AG08395 (cell line): ENCODE measurements around the gene ZBTB2.
"Not testable (repeated sequence)": the region's sequence is repeated elsewhere in the genome, so short reads cannot be mapped to it uniquely, and the experiment has no call there.

ENCODE experiments used
- DNase-seq: peaks from one replicate; pipeline ENCODE4 v3.0.0; 2012; ENCODE audit warnings: mixed read lengths, low spot score

The ZBTB2 gene

DNA sequence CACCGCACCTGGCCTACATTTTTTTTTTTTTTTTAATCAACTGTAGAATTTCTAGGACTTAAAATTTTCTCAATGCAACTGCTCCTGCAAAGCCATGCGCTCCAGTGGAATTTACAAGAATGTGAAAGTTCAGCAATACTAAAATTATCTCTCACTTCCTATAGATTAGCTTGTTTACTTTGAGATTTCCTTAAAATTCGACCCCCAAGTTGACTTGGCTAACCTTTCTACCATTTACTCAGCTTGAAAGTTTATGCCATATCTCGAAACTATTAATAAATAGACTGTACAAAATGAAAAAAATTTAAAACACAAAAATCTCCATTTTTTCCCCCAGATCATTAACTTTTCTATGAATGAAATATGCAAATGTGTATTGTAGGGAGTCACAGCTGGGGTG is 64.3 kb downstream of the ZBTB2 start:
- DNase-seq: no peak

GRCh38 chr6:151326116-151326825 is 65.1 kb downstream of the ZBTB2 start:
- no peak for DNase-seq

- DNase-seq: peak; percentile 50
These were observed 66.0 kb downstream of the ZBTB2 start for GRCh38 chr6:151325075-151326050.

- DNase-seq: no peak
These were observed 66.9 kb downstream of the ZBTB2 start for GRCh38 chr6:151324488-151324825.

DNA sequence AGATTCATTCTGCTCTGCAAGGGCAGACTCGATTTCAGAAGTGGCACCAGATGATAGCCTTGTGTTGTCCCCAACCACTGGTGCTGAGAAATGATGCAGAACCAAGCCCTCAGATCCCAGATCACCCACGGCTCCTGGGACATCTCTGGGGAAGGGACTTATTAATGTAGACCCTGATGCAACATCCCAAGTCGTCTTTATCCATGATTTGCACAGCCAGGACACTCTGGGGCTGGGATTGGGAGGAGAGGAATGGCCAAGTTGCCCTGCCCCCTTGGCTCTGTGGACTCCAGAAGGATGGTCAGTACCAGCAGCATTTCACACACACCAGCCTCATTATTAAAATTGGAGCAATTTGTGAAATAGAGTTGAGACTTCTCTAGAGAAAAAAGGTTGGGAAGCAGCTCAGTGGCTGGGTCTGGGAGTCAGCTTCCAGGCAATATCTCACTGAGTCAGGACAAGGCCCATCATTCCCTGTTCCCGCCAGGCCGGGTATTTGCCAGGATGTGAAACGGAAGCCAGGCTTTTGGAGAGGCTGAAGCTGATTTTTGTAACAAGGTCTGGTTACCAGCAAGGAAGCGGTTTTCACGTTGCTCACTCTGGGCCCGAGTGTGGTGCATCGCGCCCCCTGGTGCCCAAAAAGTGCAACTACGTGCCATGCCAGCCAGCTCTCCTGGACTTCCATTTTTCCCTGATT is 67.4 kb downstream of the ZBTB2 start:
- peak; percentile 78 for DNase-seq

- no peak for DNase-seq
These were observed 68.8 kb downstream of the ZBTB2 start for GRCh38 chr6:151322570-151322969.

DNA sequence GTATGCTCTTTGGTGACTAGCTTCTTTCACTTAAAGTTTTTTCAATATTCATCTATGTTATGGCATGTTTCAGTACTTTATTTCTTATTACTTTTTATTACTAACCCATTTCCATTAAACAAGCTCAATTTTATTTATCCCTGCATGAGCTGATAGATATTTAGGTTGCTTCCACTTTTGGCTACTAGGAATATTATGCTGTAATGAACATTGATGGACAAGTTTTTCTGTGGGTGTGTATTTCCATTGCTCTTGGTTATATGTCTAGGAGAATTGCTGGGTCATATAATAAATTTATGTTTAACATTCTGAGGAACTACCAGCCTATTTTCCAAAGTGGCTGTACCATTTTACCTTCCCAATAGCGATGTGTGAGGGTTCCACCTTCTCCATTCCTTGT is 69.9 kb downstream of the ZBTB2 start:
- no peak for DNase-seq

- DNase-seq: no peak
These were observed 71.2 kb downstream of the ZBTB2 start for GRCh38 chr6:151320140-151320539.

GRCh38 chr6:151317995-151318365 is 73.4 kb downstream of the ZBTB2 start:
- no peak for DNase-seq

DNA sequence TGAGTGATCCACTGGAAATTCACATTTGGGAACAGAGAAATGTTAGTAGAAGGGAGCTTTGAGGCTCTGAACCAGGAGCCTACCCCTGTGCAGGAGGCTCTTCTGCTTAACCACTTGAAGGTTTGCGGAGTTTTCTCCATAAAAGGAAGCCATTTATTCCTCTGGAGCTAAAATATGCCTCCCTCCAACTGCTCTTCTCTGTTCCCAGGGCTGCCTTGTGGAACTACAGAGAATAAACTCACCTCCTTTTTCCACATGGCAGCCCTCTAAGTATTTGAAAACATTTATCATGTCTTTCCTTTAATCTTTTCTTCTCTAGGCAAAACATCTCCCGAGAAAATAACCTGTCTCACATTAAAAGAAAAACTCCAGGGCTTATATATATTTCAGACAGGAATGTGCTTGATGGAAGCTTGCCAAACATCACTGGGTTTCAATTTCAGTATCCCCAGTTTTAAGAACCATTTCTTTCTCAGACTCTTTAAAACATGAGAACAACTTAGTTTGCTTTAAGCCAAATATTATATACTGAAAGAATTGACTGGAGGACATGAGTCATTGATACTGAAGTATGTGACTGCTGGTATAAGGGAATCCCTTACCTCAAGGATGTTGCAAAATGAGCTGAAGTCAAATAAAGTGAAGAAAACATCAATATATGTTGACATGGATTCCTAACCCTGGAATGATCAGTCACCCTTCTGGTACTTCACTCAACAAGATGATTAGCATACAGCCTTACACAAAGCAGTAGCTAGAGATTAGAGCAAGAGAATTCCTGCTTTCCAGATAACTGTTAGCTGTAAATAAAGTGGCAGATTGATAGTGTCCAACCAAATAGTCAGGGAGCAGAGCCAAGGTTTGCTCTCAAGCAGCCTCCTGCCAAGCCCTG is 74.0 kb downstream of the ZBTB2 start:
- DNase-seq: peak; percentile 49

DNA sequence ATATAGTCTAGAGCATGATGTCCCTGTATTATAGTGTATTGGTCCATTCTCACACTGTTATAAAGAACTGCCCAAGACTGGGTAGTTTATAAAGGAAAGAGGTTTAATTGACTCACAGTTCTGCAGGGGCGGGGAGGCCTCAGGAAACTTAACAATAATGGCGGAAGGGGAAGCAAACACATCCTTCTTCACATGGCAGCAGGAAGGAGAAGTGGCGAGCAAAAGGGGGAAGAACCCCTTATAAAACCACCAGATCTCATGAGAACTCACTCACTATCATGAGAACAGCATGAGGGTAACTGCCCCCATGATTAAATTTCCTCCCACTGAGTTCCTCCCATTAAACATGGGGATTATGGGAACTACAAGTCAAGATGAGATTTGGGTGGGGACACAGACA is 75.7 kb downstream of the ZBTB2 start:
- DNase-seq: not testable (repeated sequence)
